ENCODE measurements around the gene KCNF1.

KCNF1 gene

DNA sequence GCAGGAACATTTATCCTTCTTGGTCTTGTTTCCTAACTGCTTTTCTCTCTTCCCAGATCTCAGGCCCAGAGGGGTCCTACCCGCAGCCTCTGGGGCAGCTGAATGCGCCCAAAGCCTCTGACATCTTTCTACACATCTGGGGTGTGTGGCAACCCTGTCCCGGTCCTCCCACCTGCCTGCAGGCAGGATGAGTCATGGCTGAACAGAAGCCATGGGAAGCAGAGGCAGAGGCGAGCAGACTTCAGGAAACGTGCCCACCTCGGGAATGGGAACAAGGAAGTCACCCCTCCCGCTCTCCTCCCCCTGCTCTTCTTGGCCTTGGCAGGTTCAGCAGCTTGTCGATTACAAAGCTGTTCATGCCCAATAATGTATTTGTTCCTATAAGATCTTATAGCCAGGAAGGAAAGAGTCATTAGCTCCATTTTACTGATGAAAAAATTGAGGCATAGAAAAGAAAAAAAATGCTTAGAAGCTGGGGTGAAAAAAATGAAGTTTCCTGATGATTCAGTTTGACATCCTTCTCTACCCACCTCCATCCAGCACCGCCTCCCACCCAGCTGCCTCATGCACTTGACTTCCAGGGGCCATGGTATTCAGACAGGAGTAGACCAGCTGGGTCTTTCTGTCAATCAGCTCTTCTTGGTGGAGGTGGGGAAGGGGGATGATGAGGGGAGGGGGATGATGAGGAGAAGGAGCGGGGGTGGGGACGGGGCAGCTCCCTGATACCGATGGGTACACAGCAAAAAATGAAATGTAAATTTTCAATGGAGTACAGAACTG, 10.4 kb upstream of the KCNF1 start:
- H4K20me1 ChIP-seq (ENCODE audit: insufficient read depth, low read length), result no peaks in the 10 kb centered on the region
- no peak for DNase-seq
- no peak overlapping the region for H3K27ac ChIP-seq (ENCODE audit: low read length)
- no peaks in the 10 kb centered on the region for H3K36me3 ChIP-seq (replicated peaks; ENCODE audit: insufficient read depth, low read length)
- no peaks in the 10 kb centered on the region for H3K27me3 ChIP-seq (replicated peaks; ENCODE audit: insufficient read depth, low read length)
- TF ChIP-seq EZH2phosphoT487 (IDR thresholded peaks at IDR 0.05; ENCODE audit: low read length), result no peak
- TF ChIP-seq EZH2 (optimal IDR thresholded peaks at IDR 0.05; ENCODE audit: low read depth, low read length), result no peak
- TF ChIP-seq, protein P1, sequence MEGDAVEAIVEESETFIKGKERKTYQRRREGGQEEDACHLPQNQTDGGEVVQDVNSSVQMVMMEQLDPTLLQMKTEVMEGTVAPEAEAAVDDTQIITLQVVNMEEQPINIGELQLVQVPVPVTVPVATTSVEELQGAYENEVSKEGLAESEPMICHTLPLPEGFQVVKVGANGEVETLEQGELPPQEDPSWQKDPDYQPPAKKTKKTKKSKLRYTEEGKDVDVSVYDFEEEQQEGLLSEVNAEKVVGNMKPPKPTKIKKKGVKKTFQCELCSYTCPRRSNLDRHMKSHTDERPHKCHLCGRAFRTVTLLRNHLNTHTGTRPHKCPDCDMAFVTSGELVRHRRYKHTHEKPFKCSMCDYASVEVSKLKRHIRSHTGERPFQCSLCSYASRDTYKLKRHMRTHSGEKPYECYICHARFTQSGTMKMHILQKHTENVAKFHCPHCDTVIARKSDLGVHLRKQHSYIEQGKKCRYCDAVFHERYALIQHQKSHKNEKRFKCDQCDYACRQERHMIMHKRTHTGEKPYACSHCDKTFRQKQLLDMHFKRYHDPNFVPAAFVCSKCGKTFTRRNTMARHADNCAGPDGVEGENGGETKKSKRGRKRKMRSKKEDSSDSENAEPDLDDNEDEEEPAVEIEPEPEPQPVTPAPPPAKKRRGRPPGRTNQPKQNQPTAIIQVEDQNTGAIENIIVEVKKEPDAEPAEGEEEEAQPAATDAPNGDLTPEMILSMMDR (IDR thresholded peaks at IDR 0.05; ENCODE audit: low read length), result no peak
- no peaks in the 10 kb centered on the region for H3K9me3 ChIP-seq (replicated peaks; ENCODE audit: insufficient read depth, low read length)
- no peak overlapping the region for H3K9ac ChIP-seq (ENCODE audit: low read length)
- no peaks in the 10 kb centered on the region for H3K9me2 ChIP-seq (replicated peaks; ENCODE audit: insufficient read depth, low read length)
- H3F3A ChIP-seq (ENCODE audit: insufficient read depth, low read length), result no peaks in the 10 kb centered on the region
- H3K4me2 ChIP-seq (ENCODE audit: low read depth, low read length), result no peak overlapping the region
- no peak overlapping the region for H2AFZ ChIP-seq (ENCODE audit: low read length)
- H3K79me2 ChIP-seq (ENCODE audit: low read length), result no peaks in the 10 kb centered on the region
- H3K4me1 ChIP-seq (ENCODE audit: low read length), result no peaks in the 10 kb centered on the region
- H3K4me3 ChIP-seq (ENCODE audit: low read length), result no peak overlapping the region

DNA sequence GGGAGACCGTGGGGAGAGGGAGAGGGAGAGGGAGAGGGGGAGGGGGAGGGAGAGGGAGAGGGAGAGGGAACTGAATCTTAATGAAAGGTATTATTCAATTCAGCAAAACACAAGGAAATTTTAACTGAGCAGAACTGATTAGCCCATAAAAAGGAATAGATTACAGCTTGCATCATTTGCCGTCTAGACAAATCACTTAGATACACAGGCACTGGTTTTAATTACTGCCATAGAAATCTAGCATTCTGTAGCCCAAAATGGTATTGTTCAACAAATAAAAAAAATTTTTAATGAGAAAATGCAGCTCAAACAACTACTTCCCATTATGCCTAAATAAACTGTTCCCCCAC, 7.9 kb upstream of the KCNF1 start:
- no peak overlapping the region for H3K27ac ChIP-seq (ENCODE audit: low read length)
- H3K9me3 ChIP-seq (replicated peaks; ENCODE audit: insufficient read depth, low read length), result no peaks in the 10 kb centered on the region
- H3K4me1 ChIP-seq (ENCODE audit: low read length), result no peaks in the 10 kb centered on the region
- no peak overlapping the region for H3K9ac ChIP-seq (ENCODE audit: low read length)
- no peaks in the 10 kb centered on the region for H3K27me3 ChIP-seq (replicated peaks; ENCODE audit: insufficient read depth, low read length)
- H3K4me3 ChIP-seq (ENCODE audit: low read length), result no peak overlapping the region
- no peaks in the 10 kb centered on the region for H4K20me1 ChIP-seq (ENCODE audit: insufficient read depth, low read length)
- no peaks in the 10 kb centered on the region for H3K36me3 ChIP-seq (replicated peaks; ENCODE audit: insufficient read depth, low read length)
- no peak overlapping the region for H3K4me2 ChIP-seq (ENCODE audit: low read depth, low read length)
- H3F3A ChIP-seq (ENCODE audit: insufficient read depth, low read length), result no peaks in the 10 kb centered on the region
- TF ChIP-seq EZH2phosphoT487 (IDR thresholded peaks at IDR 0.05; ENCODE audit: low read length) (no peak), EZH2 (optimal IDR thresholded peaks at IDR 0.05; ENCODE audit: low read depth, low read length) (no peak)
- TF ChIP-seq, protein P1 (IDR thresholded peaks at IDR 0.05; ENCODE audit: low read length), result no peak
- no peak for DNase-seq
- no peak overlapping the region for H2AFZ ChIP-seq (ENCODE audit: low read length)
- no peaks in the 10 kb centered on the region for H3K9me2 ChIP-seq (replicated peaks; ENCODE audit: insufficient read depth, low read length)
- H3K79me2 ChIP-seq (ENCODE audit: low read length), result no peaks in the 10 kb centered on the region

DNA sequence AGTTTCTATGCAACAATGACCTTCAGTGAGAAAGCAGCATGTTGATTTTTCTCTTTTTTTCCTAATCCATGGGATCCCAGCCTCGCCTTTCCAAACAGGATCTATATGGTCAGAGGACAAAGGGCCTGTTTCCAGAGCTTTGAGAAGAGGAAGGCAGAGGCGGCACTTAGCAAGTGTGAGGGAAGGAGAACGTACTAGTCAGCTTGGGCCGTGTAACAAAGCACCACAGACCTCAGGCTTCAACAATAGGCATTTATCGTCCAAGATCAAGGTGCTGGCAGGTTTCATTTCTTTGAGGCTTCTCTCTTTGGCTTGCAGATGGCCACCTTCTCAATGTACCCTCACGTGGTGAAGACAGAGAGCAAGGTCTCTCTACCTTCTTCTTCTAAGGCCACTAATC, 7.3 kb upstream of the KCNF1 start:
- Histone ChIP-seq H3K27me3 (replicated peaks; ENCODE audit: insufficient read depth, low read length) (no peaks in the 10 kb centered on the region), H3K4me1 (ENCODE audit: low read length) (no peaks in the 10 kb centered on the region), H3K4me2 (ENCODE audit: low read depth, low read length) (no peak overlapping the region), H3K4me3 (ENCODE audit: low read length) (no peak overlapping the region), H3F3A (ENCODE audit: insufficient read depth, low read length) (no peaks in the 10 kb centered on the region), H3K9me3 (replicated peaks; ENCODE audit: insufficient read depth, low read length) (no peaks in the 10 kb centered on the region), H3K36me3 (replicated peaks; ENCODE audit: insufficient read depth, low read length) (no peaks in the 10 kb centered on the region), H3K9ac (ENCODE audit: low read length) (no peak overlapping the region), H3K79me2 (ENCODE audit: low read length) (no peaks in the 10 kb centered on the region), H3K27ac (ENCODE audit: low read length) (no peak overlapping the region), H3K9me2 (replicated peaks; ENCODE audit: insufficient read depth, low read length) (no peaks in the 10 kb centered on the region), H2AFZ (ENCODE audit: low read length) (no peak overlapping the region), H4K20me1 (ENCODE audit: insufficient read depth, low read length) (no peaks in the 10 kb centered on the region)
- TF ChIP-seq, protein P1 (IDR thresholded peaks at IDR 0.05; ENCODE audit: low read length), result no peak
- no peak for DNase-seq
